GM23338 (cell line): ENCODE results near the gene ITGB6. TPM values are rescaled to one million over a fixed set of nuclear protein-coding genes. Genes with fewer than 3 reads are reported as not detected.

Experiments used
- CREB1 ChIP-seq: fragments of 250-450 bp; sonication (Bioruptor Pico); IDR thresholded peaks from 2 replicates; pipeline ENCODE4 v1.5.0; 2020; ENCODE audit warnings: low read depth, mild to moderate bottlenecking, moderate library complexity
- EZH2phosphoT487 ChIP-seq: fragments of 200-600 bp; sonication (generic); IDR thresholded peaks from one replicate; pipeline ENCODE4 v1.8.1; 2018; ENCODE audit warnings: antibody characterized with exemption; ENCODE audit not compliant: unreplicated experiment
- JUNB ChIP-seq: IDR thresholded peaks from one replicate; pipeline ENCODE4 v1.6.1; 2016; ENCODE audit warnings: antibody characterized with exemption; ENCODE audit not compliant: unreplicated experiment
- NANOG ChIP-seq: IDR thresholded peaks from 2 replicates; pipeline ENCODE4 v1.6.1; 2016; ENCODE audit warnings: antibody characterized with exemption, borderline replicate concordance
- POLR2AphosphoS5 ChIP-seq: IDR thresholded peaks from 2 replicates; pipeline ENCODE4 v1.6.1; 2016; ENCODE audit warnings: antibody characterized with exemption, low read depth
- ZNF114 ChIP-seq: fragments of 250-450 bp; sonication (Bioruptor Pico); IDR thresholded peaks from 2 replicates; pipeline ENCODE4 v1.5.0; 2020; ENCODE audit warnings: mild to moderate bottlenecking, moderate library complexity
- ZNF331 ChIP-seq: fragments of 250-450 bp; sonication (Bioruptor Pico); IDR thresholded peaks from 2 replicates; pipeline ENCODE4 v1.5.0; 2020; ENCODE audit warnings: low read depth, mild to moderate bottlenecking, moderate library complexity
- polyA plus RNA-seq: library from polyadenylated mRNA; unstranded; fragments of >200 nt; fragmentation: Nextera tagmentation; extraction: Ambion mirVana; gene quantifications from 2 replicates; pipeline ENCODE4 v1.2.1, GENCODE V29; 2016
- total RNA-seq: library from RNA; depleted of rRNA; stranded (reverse); fragments of >200 nt; shearing (Covaris generic); gene quantifications from 2 replicates; pipeline ENCODE4 v1.2.3, GENCODE V29; 2014
- TF ChIP-seq, protein P1 (sequence below): fragments of 250-450 bp; sonication (Bioruptor Pico); IDR thresholded peaks from 2 replicates; pipeline ENCODE4 v1.5.0; 2020; ENCODE audit warnings: mild to moderate bottlenecking, moderate library complexity
- TF ChIP-seq, protein P2 (sequence below): IDR thresholded peaks from one replicate; pipeline ENCODE4 v1.6.1; 2018; ENCODE audit warnings: antibody characterized with exemption; ENCODE audit not compliant: unreplicated experiment
- TF ChIP-seq, protein P3 (sequence below), 2 experiments: fragments of 200-600 bp in 1 of 2; sonication (generic) in 1 of 2; conservative IDR thresholded peaks; 2 replicates each; pipeline versions ENCODE4 v1.5.1 to v1.6.1; 2016 to 2017; ENCODE audit warnings: antibody characterized with exemption in 2 of 2, low read depth in 2 of 2, mild to moderate bottlenecking in 2 of 2, moderate library complexity in 1 of 2

The ITGB6 gene
- total and polyA plus RNA-seq, 2 experiments from 2014 or later, result not detected

DNA sequence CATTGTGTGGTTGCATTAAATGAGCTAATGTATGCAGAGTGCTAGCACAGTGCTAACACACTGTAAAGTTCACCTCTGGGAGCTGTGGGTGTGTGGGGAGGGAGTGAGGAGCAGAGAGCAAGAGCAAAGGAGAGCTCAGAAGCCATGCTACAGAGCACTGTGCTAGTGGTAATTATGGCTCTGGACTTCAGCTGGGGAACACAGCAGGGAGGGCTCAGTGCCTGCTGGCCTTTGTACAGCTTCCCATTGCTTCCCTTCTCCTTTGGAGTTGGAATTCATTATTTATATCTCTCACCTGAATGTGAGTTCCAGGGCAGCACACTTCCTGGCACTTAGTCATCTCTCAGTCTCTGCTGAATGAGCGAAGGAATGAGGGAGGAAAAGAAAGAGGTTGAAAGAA is 135.2 kb downstream of the ITGB6 start (continued):
- TF ChIP-seq, protein P1, sequence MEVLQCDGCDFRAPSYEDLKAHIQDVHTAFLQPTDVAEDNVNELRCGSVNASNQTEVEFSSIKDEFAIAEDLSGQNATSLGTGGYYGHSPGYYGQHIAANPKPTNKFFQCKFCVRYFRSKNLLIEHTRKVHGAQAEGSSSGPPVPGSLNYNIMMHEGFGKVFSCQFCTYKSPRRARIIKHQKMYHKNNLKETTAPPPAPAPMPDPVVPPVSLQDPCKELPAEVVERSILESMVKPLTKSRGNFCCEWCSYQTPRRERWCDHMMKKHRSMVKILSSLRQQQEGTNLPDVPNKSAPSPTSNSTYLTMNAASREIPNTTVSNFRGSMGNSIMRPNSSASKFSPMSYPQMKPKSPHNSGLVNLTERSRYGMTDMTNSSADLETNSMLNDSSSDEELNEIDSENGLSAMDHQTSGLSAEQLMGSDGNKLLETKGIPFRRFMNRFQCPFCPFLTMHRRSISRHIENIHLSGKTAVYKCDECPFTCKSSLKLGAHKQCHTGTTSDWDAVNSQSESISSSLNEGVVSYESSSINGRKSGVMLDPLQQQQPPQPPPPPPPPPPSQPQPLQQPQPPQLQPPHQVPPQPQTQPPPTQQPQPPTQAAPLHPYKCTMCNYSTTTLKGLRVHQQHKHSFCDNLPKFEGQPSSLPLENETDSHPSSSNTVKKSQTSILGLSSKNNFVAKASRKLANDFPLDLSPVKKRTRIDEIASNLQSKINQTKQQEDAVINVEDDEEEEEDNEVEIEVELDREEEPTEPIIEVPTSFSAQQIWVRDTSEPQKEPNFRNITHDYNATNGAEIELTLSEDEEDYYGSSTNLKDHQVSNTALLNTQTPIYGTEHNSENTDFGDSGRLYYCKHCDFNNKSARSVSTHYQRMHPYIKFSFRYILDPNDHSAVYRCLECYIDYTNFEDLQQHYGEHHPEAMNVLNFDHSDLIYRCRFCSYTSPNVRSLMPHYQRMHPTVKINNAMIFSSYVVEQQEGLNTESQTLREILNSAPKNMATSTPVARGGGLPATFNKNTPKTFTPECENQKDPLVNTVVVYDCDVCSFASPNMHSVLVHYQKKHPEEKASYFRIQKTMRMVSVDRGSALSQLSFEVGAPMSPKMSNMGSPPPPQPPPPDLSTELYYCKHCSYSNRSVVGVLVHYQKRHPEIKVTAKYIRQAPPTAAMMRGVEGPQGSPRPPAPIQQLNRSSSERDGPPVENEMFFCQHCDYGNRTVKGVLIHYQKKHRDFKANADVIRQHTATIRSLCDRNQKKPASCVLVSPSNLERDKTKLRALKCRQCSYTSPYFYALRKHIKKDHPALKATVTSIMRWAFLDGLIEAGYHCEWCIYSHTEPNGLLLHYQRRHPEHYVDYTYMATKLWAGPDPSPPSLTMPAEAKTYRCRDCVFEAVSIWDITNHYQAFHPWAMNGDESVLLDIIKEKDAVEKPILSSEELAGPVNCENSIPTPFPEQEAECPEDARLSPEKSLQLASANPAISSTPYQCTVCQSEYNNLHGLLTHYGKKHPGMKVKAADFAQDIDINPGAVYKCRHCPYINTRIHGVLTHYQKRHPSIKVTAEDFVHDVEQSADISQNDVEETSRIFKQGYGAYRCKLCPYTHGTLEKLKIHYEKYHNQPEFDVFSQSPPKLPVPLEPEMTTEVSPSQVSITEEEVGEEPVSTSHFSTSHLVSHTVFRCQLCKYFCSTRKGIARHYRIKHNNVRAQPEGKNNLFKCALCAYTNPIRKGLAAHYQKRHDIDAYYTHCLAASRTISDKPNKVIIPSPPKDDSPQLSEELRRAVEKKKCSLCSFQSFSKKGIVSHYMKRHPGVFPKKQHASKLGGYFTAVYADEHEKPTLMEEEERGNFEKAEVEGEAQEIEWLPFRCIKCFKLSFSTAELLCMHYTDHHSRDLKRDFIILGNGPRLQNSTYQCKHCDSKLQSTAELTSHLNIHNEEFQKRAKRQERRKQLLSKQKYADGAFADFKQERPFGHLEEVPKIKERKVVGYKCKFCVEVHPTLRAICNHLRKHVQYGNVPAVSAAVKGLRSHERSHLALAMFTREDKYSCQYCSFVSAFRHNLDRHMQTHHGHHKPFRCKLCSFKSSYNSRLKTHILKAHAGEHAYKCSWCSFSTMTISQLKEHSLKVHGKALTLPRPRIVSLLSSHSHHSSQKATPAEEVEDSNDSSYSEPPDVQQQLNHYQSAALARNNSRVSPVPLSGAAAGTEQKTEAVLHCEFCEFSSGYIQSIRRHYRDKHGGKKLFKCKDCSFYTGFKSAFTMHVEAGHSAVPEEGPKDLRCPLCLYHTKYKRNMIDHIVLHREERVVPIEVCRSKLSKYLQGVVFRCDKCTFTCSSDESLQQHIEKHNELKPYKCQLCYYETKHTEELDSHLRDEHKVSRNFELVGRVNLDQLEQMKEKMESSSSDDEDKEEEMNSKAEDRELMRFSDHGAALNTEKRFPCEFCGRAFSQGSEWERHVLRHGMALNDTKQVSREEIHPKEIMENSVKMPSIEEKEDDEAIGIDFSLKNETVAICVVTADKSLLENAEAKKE (CRISPR knock-in tag), result no peak
- TF ChIP-seq CREB1 (CRISPR knock-in tag) (no peak), JUNB (no peak), POLR2AphosphoS5 (no peak), ZNF114 (CRISPR knock-in tag) (no peak), ZNF331 (CRISPR knock-in tag) (no peak), NANOG (no peak), EZH2phosphoT487 (no peak)
- TF ChIP-seq, protein P2, sequence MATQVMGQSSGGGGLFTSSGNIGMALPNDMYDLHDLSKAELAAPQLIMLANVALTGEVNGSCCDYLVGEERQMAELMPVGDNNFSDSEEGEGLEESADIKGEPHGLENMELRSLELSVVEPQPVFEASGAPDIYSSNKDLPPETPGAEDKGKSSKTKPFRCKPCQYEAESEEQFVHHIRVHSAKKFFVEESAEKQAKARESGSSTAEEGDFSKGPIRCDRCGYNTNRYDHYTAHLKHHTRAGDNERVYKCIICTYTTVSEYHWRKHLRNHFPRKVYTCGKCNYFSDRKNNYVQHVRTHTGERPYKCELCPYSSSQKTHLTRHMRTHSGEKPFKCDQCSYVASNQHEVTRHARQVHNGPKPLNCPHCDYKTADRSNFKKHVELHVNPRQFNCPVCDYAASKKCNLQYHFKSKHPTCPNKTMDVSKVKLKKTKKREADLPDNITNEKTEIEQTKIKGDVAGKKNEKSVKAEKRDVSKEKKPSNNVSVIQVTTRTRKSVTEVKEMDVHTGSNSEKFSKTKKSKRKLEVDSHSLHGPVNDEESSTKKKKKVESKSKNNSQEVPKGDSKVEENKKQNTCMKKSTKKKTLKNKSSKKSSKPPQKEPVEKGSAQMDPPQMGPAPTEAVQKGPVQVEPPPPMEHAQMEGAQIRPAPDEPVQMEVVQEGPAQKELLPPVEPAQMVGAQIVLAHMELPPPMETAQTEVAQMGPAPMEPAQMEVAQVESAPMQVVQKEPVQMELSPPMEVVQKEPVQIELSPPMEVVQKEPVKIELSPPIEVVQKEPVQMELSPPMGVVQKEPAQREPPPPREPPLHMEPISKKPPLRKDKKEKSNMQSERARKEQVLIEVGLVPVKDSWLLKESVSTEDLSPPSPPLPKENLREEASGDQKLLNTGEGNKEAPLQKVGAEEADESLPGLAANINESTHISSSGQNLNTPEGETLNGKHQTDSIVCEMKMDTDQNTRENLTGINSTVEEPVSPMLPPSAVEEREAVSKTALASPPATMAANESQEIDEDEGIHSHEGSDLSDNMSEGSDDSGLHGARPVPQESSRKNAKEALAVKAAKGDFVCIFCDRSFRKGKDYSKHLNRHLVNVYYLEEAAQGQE, result no peak
- TF ChIP-seq, protein P3, sequence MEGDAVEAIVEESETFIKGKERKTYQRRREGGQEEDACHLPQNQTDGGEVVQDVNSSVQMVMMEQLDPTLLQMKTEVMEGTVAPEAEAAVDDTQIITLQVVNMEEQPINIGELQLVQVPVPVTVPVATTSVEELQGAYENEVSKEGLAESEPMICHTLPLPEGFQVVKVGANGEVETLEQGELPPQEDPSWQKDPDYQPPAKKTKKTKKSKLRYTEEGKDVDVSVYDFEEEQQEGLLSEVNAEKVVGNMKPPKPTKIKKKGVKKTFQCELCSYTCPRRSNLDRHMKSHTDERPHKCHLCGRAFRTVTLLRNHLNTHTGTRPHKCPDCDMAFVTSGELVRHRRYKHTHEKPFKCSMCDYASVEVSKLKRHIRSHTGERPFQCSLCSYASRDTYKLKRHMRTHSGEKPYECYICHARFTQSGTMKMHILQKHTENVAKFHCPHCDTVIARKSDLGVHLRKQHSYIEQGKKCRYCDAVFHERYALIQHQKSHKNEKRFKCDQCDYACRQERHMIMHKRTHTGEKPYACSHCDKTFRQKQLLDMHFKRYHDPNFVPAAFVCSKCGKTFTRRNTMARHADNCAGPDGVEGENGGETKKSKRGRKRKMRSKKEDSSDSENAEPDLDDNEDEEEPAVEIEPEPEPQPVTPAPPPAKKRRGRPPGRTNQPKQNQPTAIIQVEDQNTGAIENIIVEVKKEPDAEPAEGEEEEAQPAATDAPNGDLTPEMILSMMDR (conservative IDR thresholded peaks at IDR 0.05; ENCODE audit: low read depth in 2 of 2), result no peak
